Neuronal stem cell (in vitro differentiated cells): ENCODE measurements around the gene PTPN6.

Experiments
- DNase-seq: peaks from one replicate; pipeline ENCODE4 v3.0.0-alpha.2; 2013; ENCODE audit warnings: low spot score
- H2AFZ ChIP-seq: one replicate; pipeline ENCODE4 v1.6.1; 2013; ENCODE audit warnings: mild to moderate bottlenecking, low read length, inconsistent platforms
- H2AK5ac ChIP-seq: 2 replicates; pipeline ENCODE4 v1.6.1; 2013; ENCODE audit warnings: low read depth, mild to moderate bottlenecking, inconsistent platforms, low read length, moderate library complexity, mixed read lengths
- H2BK120ac ChIP-seq: 2 replicates; pipeline ENCODE4 v1.6.1; 2013; ENCODE audit warnings: low read depth, mild to moderate bottlenecking, inconsistent platforms, low read length, moderate library complexity, mixed read lengths
- H2BK12ac ChIP-seq: one replicate; pipeline ENCODE4 v1.6.1; 2013; ENCODE audit warnings: low read length, inconsistent platforms
- H2BK15ac ChIP-seq: 2 replicates; pipeline ENCODE4 v1.6.1; 2013; ENCODE audit warnings: mild to moderate bottlenecking, low read length, inconsistent platforms, mixed read lengths
- H2BK5ac ChIP-seq: one replicate; pipeline ENCODE4 v1.6.1; 2013; ENCODE audit warnings: inconsistent platforms, mild to moderate bottlenecking, low read length, moderate library complexity
- H3K14ac ChIP-seq: one replicate; pipeline ENCODE4 v1.6.1; 2013; ENCODE audit warnings: low read length, inconsistent platforms
- H3K18ac ChIP-seq: 2 replicates; pipeline ENCODE4 v1.6.1; 2013; ENCODE audit warnings: low read length, inconsistent platforms
- H3K23ac ChIP-seq: 2 replicates; pipeline ENCODE4 v1.6.1; 2013; ENCODE audit warnings: low read depth, mild to moderate bottlenecking, mixed read lengths, low read length, inconsistent platforms; ENCODE audit not compliant: poor library complexity
- H3K27ac ChIP-seq: replicated peaks from 3 replicates; pipeline ENCODE4 v1.5.1; 2013; ENCODE audit warnings: low read length, inconsistent platforms
- H3K27me3 ChIP-seq, 3 experiments: 2 replicates each; pipeline ENCODE4 v1.6.1; 2013; ENCODE audit warnings: low read length in 3 of 3, mild to moderate bottlenecking in 2 of 3, inconsistent platforms in 1 of 3, low read depth in 1 of 3, mixed read lengths in 1 of 3, moderate library complexity in 1 of 3; ENCODE audit not compliant: control insufficient read depth in 3 of 3, insufficient read depth in 3 of 3
- H3K36me3 ChIP-seq, 2 donors: replicated peaks in 1 of 2; 2 replicates each; pipeline ENCODE4 v1.6.1; 2013; ENCODE audit warnings: low read length in 2 of 2; ENCODE audit not compliant: control insufficient read depth in 2 of 2, insufficient read depth in 2 of 2
- H3K4ac ChIP-seq: 2 replicates; pipeline ENCODE4 v1.6.1; 2013; ENCODE audit warnings: inconsistent platforms, mild to moderate bottlenecking, low read length, moderate library complexity
- H3K4me1 ChIP-seq, 2 donors: 1 replicate in 1 of 2; 2 replicates in 1 of 2; pipeline ENCODE4 v1.6.1; 2013; ENCODE audit warnings: low read length in 2 of 2, low read depth in 1 of 2; ENCODE audit not compliant: control insufficient read depth in 2 of 2, insufficient read depth in 1 of 2
- H3K4me2 ChIP-seq: one replicate; pipeline ENCODE4 v1.6.1; 2013; ENCODE audit warnings: mild to moderate bottlenecking, low read length, inconsistent platforms; ENCODE audit not compliant: insufficient read depth, poor library complexity, severe bottlenecking
- H3K4me3 ChIP-seq, 2 donors: 2 replicates each; pipeline ENCODE4 v1.5.1; 2013; ENCODE audit warnings: low read length in 2 of 2, mild to moderate bottlenecking in 2 of 2, inconsistent platforms in 1 of 2, moderate library complexity in 1 of 2
- H3K79me1 ChIP-seq: one replicate; pipeline ENCODE4 v1.6.1; 2013; ENCODE audit warnings: low read depth, mild to moderate bottlenecking, inconsistent platforms, low read length, moderate library complexity
- H3K9ac ChIP-seq: one replicate; pipeline ENCODE4 v1.6.1; 2013; ENCODE audit warnings: mild to moderate bottlenecking, low read depth, low read length, inconsistent platforms; ENCODE audit not compliant: poor library complexity
- H3K9me3 ChIP-seq, 2 donors: replicated peaks in 1 of 2; 2 replicates each; pipeline versions ENCODE3 to v1.6.1; 2013; ENCODE audit warnings: low read length in 2 of 2, mild to moderate bottlenecking in 2 of 2, inconsistent platforms in 1 of 2, low read depth in 1 of 2, mixed read lengths in 1 of 2, moderate library complexity in 1 of 2; ENCODE audit not compliant: control insufficient read depth in 2 of 2, insufficient read depth in 1 of 2
- H4K8ac ChIP-seq: one replicate; pipeline ENCODE4 v1.6.1; 2013; ENCODE audit warnings: low read depth, mild to moderate bottlenecking, inconsistent platforms, low read length, moderate library complexity
- H4K91ac ChIP-seq: one replicate; pipeline ENCODE4 v1.6.1; 2013; ENCODE audit warnings: low read length, low read depth, mild to moderate bottlenecking, inconsistent platforms; ENCODE audit not compliant: poor library complexity
- WGBS, 2 donors: extraction: QIAGEN DNeasy Blood & Tissue Kit; methylation state at CpG; one replicate each; pipeline ENCODE4 v1.1.7; 2013; ENCODE audit warnings: missing lambda C conversion rate in 2 of 2, mixed read lengths in 1 of 2; ENCODE audit not compliant: insufficient read length in 2 of 2, insufficient replicate concordance in 1 of 2; ENCODE audit errors: extremely low coverage in 2 of 2; 5-methylcytosine and 5-hydroxymethylcytosine counted together

Gene PTPN6

GRCh38 chr12:6996040-6996441, 44.9 kb downstream of the PTPN6 start:
- no peak overlapping the region for H3K4ac ChIP-seq
- no peak overlapping the region for H3K4me3 ChIP-seq
- WGBS, 2 donors, result no CpG with 5 or more reads among the region's 2 CpGs
- no peak overlapping the region for H3K18ac ChIP-seq
- H2BK5ac ChIP-seq, result no peak overlapping the region
- no peak overlapping the region for H3K14ac ChIP-seq
- H4K8ac ChIP-seq, result no peak overlapping the region
- H3K4me2 ChIP-seq, result no peak overlapping the region
- H3K79me1 ChIP-seq, result no peaks in the 10 kb centered on the region
- H2BK120ac ChIP-seq, result no peak overlapping the region
- H3K27ac ChIP-seq, result no peak overlapping the region
- no peaks in the 10 kb centered on the region for H3K27me3 ChIP-seq
- no peak overlapping the region for H2BK15ac ChIP-seq
- H3K36me3 ChIP-seq, result peaks cover 8 to 81% of the 10 kb centered on the region in 2 donors
- H3K9ac ChIP-seq, result no peak overlapping the region
- no peak for DNase-seq
- no peaks in the 10 kb centered on the region for H3K9me3 ChIP-seq
- peaks cover 2 to 4% of the 10 kb centered on the region in 2 donors for H3K4me1 ChIP-seq
- no peak overlapping the region for H4K91ac ChIP-seq
- H2AFZ ChIP-seq, result no peak overlapping the region
- H2AK5ac ChIP-seq, result no peak overlapping the region
- no peak overlapping the region for H3K23ac ChIP-seq
- H2BK12ac ChIP-seq, result no peak overlapping the region

GRCh38 chr12:6998715-6999451, 47.7 kb downstream of the PTPN6 start:
- Histone ChIP-seq H4K91ac (no peak overlapping the region), H2BK120ac (no peak overlapping the region)

GRCh38 chr12:7001921-7002591, 50.9 kb downstream of the PTPN6 start:
- no CpG with 5 or more reads among the region's 7 CpGs for WGBS, 2 donors
- Histone ChIP-seq H2BK5ac (no peak overlapping the region), H4K91ac (no peak overlapping the region), H2AK5ac (no peak overlapping the region), H2AFZ (no peak overlapping the region), H3K14ac (no peak overlapping the region), H3K4ac (no peak overlapping the region), H3K4me3 (no peak overlapping the region), H3K4me1 (no peaks in the 10 kb centered on the region), H3K9ac (no peak overlapping the region), H2BK15ac (no peak overlapping the region), H3K36me3 (peaks cover 8 to 71% of the 10 kb centered on the region in 2 donors), H3K4me2 (no peak overlapping the region), H3K9me3 (no peaks in the 10 kb centered on the region), H2BK120ac (no peak overlapping the region), H3K23ac (no peak overlapping the region), H2BK12ac (no peak overlapping the region), H3K27me3 (no peaks in the 10 kb centered on the region), H3K79me1 (no peaks in the 10 kb centered on the region), H3K27ac (no peak overlapping the region), H4K8ac (no peak overlapping the region), H3K18ac (no peak overlapping the region)
- no peak for DNase-seq

More at GRCh38 chr12:6998715-6999451, 47.7 kb downstream of the PTPN6 start:
- H2BK15ac ChIP-seq, result no peak overlapping the region
- no peak overlapping the region for H3K27ac ChIP-seq
- no peaks in the 10 kb centered on the region for H3K79me1 ChIP-seq
- H2AFZ ChIP-seq, result no peak overlapping the region
- H3K4me1 ChIP-seq, result peaks cover 2 to 4% of the 10 kb centered on the region in 2 donors
- H3K9me3 ChIP-seq, result no peaks in the 10 kb centered on the region
- H3K4ac ChIP-seq, result no peak overlapping the region
- no peak overlapping the region for H2AK5ac ChIP-seq
- no peak overlapping the region for H3K14ac ChIP-seq
- no peak overlapping the region for H3K4me2 ChIP-seq
- H3K4me3 ChIP-seq, result no peak overlapping the region
- H3K9ac ChIP-seq, result no peak overlapping the region
- no peak overlapping the region for H4K8ac ChIP-seq
- peaks cover 8 to 76% of the 10 kb centered on the region in 2 donors for H3K36me3 ChIP-seq
- H3K18ac ChIP-seq, result no peak overlapping the region
- no peak overlapping the region for H2BK5ac ChIP-seq
- no peak overlapping the region for H2BK12ac ChIP-seq
- no peak overlapping the region for H3K23ac ChIP-seq
- no peak for DNase-seq
- H3K27me3 ChIP-seq, result no peaks in the 10 kb centered on the region

- Histone ChIP-seq H4K91ac (no peak overlapping the region), H3K14ac (no peak overlapping the region), H3K27me3 (no peaks in the 10 kb centered on the region), H2BK120ac (no peak overlapping the region), H4K8ac (no peak overlapping the region), H3K4me1 (no peaks in the 10 kb centered on the region), H3K27ac (no peak overlapping the region), H3K79me1 (no peaks in the 10 kb centered on the region), H3K23ac (no peak overlapping the region), H3K4ac (no peak overlapping the region), H3K36me3 (peaks cover 0 to 66% of the 10 kb centered on the region in 2 donors), H3K4me2 (no peak overlapping the region), H3K4me3 (no peak overlapping the region), H2AFZ (no peak overlapping the region), H2BK5ac (no peak overlapping the region), H3K18ac (no peak overlapping the region), H2AK5ac (no peak overlapping the region), H2BK12ac (no peak overlapping the region), H3K9ac (no peak overlapping the region), H2BK15ac (no peak overlapping the region), H3K9me3 (no peaks in the 10 kb centered on the region)
- no CpG with 5 or more reads among the region's 2 CpGs for WGBS, 2 donors
- DNase-seq, result no peak
Measured at GRCh38 chr12:7004287-7004803, 53.2 kb downstream of the PTPN6 start.
